HepG2 (cell line): ENCODE results near the gene ADGRD1. TPM values are rescaled to one million over a fixed set of nuclear protein-coding genes. Genes with fewer than 3 reads are reported as not detected.
A peak's percentile ranks its signal among the peaks of the same experiment; 100 is the strongest.

Experiments used
- E2F5 ChIP-seq: sonication (generic); formaldehyde crosslinking; conservative IDR thresholded peaks from 2 replicates; pipeline ENCODE4 v1.4.0; 2020; ENCODE audit warnings: missing genetic modification reagents
- FIP1L1 ChIP-seq: fragments of 200-400 bp; formaldehyde crosslinking; IDR thresholded peaks from 2 replicates; pipeline ENCODE4 v1.6.1; 2018; ENCODE audit warnings: low read depth, mild to moderate bottlenecking, low read length, moderate library complexity, borderline replicate concordance; ENCODE audit not compliant: insufficient read depth
- FOXP4 ChIP-seq: sonication (generic); formaldehyde crosslinking; IDR thresholded peaks from 2 replicates; pipeline ENCODE4 v1.4.0; 2020; ENCODE audit warnings: missing genetic modification reagents
- MXI1 ChIP-seq: IDR thresholded peaks from 3 replicates; pipeline ENCODE4 v1.6.1; 2012; ENCODE audit warnings: low read depth, low read length, inconsistent platforms, borderline replicate concordance
- SKI ChIP-seq: fragments of 450-650 bp; IDR thresholded peaks from one replicate; pipeline ENCODE4 v1.6.1; 2018; ENCODE audit warnings: mild to moderate bottlenecking; ENCODE audit not compliant: partially characterized antibody
- TBP ChIP-seq: sonication (generic); formaldehyde crosslinking; IDR thresholded peaks from 2 replicates; pipeline ENCODE4 v1.5.0; 2020; ENCODE audit warnings: missing genetic modification reagents
- TBX3 ChIP-seq: fragments of 450-650 bp; IDR thresholded peaks from 2 replicates; pipeline ENCODE4 v1.6.1; 2017; ENCODE audit warnings: antibody characterized with exemption, mild to moderate bottlenecking, inconsistent platforms, borderline replicate concordance
- ZBTB26 ChIP-seq: IDR thresholded peaks from 2 replicates; pipeline ENCODE4 v1.6.1; 2016; ENCODE audit warnings: missing compliant biosample characterization, missing genetic modification reagents, borderline replicate concordance
- ZEB1 ChIP-seq: IDR thresholded peaks from 2 replicates; pipeline ENCODE4 v1.6.1; 2012; ENCODE audit warnings: mild to moderate bottlenecking, low read depth, inconsistent platforms; ENCODE audit not compliant: insufficient replicate concordance
- ZHX2 ChIP-seq, 2 experiments: sonication (generic) in 1 of 2; formaldehyde crosslinking in 1 of 2; IDR thresholded peaks; 2 replicates each; pipeline versions ENCODE4 v1.6.1 to v1.9.0; 2014 to 2022; ENCODE audit warnings: antibody characterized with exemption in 1 of 2, borderline replicate concordance in 1 of 2, inconsistent platforms in 1 of 2, low read depth in 1 of 2, missing genetic modification reagents in 1 of 2
- ZMYM2 ChIP-seq: sonication (generic); formaldehyde crosslinking; IDR thresholded peaks from 2 replicates; pipeline ENCODE4 v1.8.0; 2022; ENCODE audit warnings: mild to moderate bottlenecking, missing genetic modification reagents
- ZNF18 ChIP-seq: sonication (generic); formaldehyde crosslinking; IDR thresholded peaks from 2 replicates; pipeline ENCODE4 v1.8.0; 2022; ENCODE audit warnings: mild to moderate bottlenecking, missing genetic modification reagents; ENCODE audit not compliant: insufficient replicate concordance
- ZNF432 ChIP-seq: sonication (generic); formaldehyde crosslinking; IDR thresholded peaks from 2 replicates; pipeline ENCODE4 v1.5.0; 2020; ENCODE audit warnings: missing genetic modification reagents, mild to moderate bottlenecking, borderline replicate concordance
- ZNF709 ChIP-seq: sonication (generic); formaldehyde crosslinking; IDR thresholded peaks from 2 replicates; pipeline ENCODE4 v1.5.0; 2020; ENCODE audit warnings: mild to moderate bottlenecking, missing genetic modification reagents
- ZNF761 ChIP-seq: sonication (generic); formaldehyde crosslinking; conservative IDR thresholded peaks from 2 replicates; pipeline ENCODE4 v1.4.0; 2020; ENCODE audit warnings: mild to moderate bottlenecking, missing genetic modification reagents
- polyA plus RNA-seq, 8 experiments: library from polyadenylated mRNA; depleted of rRNA in 3 of 8; stranded (reverse) in 7 of 8; unstranded in 1 of 8; fragments of >200 nt; fragmentation: Illumina TruSeq in 4 of 8; extraction: Trizol in 4 of 8; gene quantifications; 2 replicates each; pipeline versions ENCODE4 v1.2.1 to v1.2.3, GENCODE V29; 2011 to 2016; ENCODE audit warnings: low read depth in 4 of 8, missing spikeins in 1 of 8, mixed read lengths in 1 of 8; ENCODE audit not compliant: insufficient read depth in 1 of 8
- total RNA-seq, 5 experiments: library from RNA; depleted of rRNA; stranded (reverse); fragments of >200 nt; fragmentation: Illumina TruSeq; extraction: Trizol; gene quantifications; 2 replicates each; pipeline ENCODE4 v1.2.3, GENCODE V29; 2016; ENCODE audit warnings: low read depth in 1 of 5

ADGRD1 gene
- total and polyA plus RNA-seq, 2 of the 13 experiments (the other 11 are each of a cell fraction or from before 2014, with no cell fraction given), result 0.46 to 12.4 TPM

- peak; percentile 79 for TF ChIP-seq ZHX2 (IDR thresholded peaks at IDR 0.05; ENCODE audit: low read depth)
- no peak for TF ChIP-seq ZHX2 (CRISPR knock-in tag; IDR thresholded peaks at IDR 0.05; ENCODE audit: borderline replicate concordance)
- TF ChIP-seq ZNF18, result peak; percentile 75
- TF ChIP-seq TBP, result no peak
- no peak for TF ChIP-seq E2F5 (CRISPR knock-in tag)
- TF ChIP-seq FOXP4 (CRISPR knock-in tag), result peak; percentile 95
- peak; percentile 98 for TF ChIP-seq SKI
- TF ChIP-seq ZNF432 (CRISPR knock-in tag), result no peak
- peak; percentile 56; the same call in 1 of the 3 replicates for TF ChIP-seq MXI1
- no peak for TF ChIP-seq ZNF761 (CRISPR knock-in tag)
- TF ChIP-seq TBX3, result peak; percentile 55; the same call in 1 of the 2 replicates
- no peak for TF ChIP-seq ZBTB26
- peak; percentile 88 for TF ChIP-seq ZNF709 (CRISPR knock-in tag)
- TF ChIP-seq FIP1L1, result no peak
- TF ChIP-seq ZMYM2, result 0 out of 2 replicates have a peak, but pooled peaks have one; percentile 28
- TF ChIP-seq ZEB1, result peak; percentile 27
These were observed 58.8 kb downstream of the ADGRD1 start (continued) for GRCh38 chr12:131012279-131013069.
